ENCODE measurements around the gene PLXNC1.

DNA sequence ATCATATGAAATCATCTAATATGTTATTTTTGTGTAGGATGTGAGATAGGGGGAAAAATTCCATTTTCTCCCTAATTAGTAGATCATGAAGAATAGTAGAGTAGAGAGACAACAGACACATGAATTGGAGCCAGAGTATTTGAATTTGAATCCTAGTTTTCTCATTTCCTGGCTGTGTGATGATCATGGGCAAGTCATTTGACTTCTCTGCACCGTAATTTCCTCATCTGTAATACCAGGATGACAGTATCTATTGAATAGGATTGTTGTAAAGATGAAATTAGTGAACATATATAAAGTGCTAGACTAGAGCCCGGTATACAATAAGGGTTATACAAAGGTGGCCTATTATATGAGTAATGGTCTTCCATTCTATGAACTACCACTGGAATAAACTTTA lies 32.2 kb upstream of the PLXNC1 start:
- TF ChIP-seq, protein P1, sequence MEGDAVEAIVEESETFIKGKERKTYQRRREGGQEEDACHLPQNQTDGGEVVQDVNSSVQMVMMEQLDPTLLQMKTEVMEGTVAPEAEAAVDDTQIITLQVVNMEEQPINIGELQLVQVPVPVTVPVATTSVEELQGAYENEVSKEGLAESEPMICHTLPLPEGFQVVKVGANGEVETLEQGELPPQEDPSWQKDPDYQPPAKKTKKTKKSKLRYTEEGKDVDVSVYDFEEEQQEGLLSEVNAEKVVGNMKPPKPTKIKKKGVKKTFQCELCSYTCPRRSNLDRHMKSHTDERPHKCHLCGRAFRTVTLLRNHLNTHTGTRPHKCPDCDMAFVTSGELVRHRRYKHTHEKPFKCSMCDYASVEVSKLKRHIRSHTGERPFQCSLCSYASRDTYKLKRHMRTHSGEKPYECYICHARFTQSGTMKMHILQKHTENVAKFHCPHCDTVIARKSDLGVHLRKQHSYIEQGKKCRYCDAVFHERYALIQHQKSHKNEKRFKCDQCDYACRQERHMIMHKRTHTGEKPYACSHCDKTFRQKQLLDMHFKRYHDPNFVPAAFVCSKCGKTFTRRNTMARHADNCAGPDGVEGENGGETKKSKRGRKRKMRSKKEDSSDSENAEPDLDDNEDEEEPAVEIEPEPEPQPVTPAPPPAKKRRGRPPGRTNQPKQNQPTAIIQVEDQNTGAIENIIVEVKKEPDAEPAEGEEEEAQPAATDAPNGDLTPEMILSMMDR (conservative IDR thresholded peaks at IDR 0.05; ENCODE audit: low read length), result no peak
- TF ChIP-seq EZH2phosphoT487 (IDR thresholded peaks at IDR 0.05; ENCODE audit: borderline replicate concordance), result no peak

Data from Loucy (cell line).